C4-2B (cell line): ENCODE results near the gene GALNT10.
A peak's percentile ranks its signal among the peaks of the same experiment; 100 is the strongest.

Experiments used
- H3K27ac ChIP-seq: fragments of 450-650 bp; 2 replicates; pipeline ENCODE4 v1.5.1; 2017
- ZFX ChIP-seq: fragments of 450-650 bp; IDR thresholded peaks from 2 replicates; pipeline ENCODE4 v1.6.1; 2017
- TF ChIP-seq, protein P1 (sequence below): fragments of 450-650 bp; conservative IDR thresholded peaks from 2 replicates; pipeline ENCODE4 v1.5.1; 2017; ENCODE audit warnings: mild to moderate bottlenecking

Gene GALNT10

DNA sequence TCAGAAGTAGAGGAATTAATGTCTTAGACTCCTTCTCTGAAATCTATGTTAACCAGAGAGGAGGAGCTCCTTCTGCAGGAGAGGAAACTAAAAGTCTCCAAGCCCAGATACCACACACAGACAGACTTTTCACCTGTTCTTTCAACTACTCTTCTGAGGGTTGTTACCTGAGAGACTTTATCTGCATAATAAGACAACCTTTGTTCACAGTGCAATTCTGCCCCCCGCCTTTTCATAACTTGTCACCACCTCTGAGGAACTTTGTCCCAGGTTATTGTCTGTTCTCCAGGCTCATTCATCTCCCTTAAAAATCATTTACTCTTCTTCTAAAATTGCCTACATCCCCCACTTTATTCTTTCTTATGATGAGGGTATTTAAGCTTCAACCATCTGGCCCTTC lies 9.4 kb upstream of the GALNT10 start:
- no peak overlapping the region for H3K27ac ChIP-seq
- TF ChIP-seq ZFX = no peak
- TF ChIP-seq, protein P1, sequence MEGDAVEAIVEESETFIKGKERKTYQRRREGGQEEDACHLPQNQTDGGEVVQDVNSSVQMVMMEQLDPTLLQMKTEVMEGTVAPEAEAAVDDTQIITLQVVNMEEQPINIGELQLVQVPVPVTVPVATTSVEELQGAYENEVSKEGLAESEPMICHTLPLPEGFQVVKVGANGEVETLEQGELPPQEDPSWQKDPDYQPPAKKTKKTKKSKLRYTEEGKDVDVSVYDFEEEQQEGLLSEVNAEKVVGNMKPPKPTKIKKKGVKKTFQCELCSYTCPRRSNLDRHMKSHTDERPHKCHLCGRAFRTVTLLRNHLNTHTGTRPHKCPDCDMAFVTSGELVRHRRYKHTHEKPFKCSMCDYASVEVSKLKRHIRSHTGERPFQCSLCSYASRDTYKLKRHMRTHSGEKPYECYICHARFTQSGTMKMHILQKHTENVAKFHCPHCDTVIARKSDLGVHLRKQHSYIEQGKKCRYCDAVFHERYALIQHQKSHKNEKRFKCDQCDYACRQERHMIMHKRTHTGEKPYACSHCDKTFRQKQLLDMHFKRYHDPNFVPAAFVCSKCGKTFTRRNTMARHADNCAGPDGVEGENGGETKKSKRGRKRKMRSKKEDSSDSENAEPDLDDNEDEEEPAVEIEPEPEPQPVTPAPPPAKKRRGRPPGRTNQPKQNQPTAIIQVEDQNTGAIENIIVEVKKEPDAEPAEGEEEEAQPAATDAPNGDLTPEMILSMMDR = no peak

DNA sequence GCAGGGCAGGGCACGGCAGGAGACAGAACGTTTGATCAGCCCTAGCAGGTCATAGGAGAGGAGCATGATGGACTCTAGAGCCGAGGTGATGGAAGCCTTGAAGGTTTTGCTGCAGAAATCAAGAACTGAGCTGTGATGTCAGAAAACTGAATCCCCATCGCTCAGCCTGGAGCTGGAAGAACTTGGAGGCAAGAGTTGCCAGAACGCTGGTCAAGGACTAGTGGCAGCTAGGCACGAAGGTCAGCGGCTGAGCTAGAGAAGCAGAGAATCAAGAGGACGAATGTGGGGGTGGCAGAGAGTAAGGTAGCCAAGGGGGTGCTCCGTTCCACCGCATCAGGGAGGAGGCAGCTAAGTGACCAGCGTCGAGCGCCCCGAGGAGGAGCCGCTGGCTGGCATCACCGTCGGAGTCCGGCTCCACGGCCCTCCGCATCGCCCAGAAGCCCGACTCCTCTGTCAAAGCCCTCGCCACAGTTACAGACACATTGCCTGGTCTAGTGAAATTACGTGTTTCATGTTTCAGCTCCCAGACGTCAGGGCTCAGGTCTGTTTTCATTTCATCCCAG lies 1.2 kb upstream of the GALNT10 start:
- peak overlapping the region; percentile 83; the same call in 1 of the 2 replicates for H3K27ac ChIP-seq
- no peak for TF ChIP-seq ZFX
- TF ChIP-seq, protein P1 = no peak

DNA sequence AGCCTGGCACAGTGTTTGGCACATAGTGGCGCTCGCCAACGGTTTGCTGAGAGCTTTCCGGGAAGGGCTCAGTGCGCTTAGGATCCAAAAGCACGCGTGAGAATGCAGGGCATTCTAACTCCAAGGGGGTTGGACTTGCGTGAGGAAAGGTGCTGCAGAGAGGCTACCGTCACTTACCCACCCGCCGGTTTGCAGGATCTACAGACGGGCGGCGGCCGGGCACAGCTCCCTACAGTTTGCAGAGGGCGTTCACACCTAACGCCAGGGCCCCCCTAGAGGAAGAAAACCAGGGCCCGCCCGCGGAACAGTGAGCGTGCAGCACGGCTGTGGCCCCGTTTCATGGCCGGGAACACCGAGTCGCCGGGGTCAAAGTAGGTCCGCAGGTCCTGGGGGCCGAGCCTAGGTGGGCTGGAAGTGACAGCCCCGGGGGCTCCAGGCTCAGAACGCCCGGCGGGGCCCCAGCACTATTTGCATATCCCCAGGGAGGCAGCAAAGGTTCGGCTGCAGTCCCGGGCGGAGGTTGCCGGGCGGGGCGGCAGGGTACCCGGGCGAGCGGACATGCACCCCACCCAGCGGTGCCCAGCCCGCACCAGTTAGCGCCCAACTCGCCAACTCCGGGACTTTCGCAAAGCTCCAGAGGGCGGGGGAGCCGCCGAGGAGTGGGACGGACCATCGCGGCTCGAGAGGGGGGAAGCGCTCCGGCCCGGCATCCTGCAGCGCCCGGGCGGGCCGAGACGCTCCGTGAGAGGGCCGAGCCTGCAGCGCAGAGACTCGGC lies 526 bp upstream of the GALNT10 start:
- TF ChIP-seq, protein P1 = peak; percentile 45
- no peak for TF ChIP-seq ZFX
- H3K27ac ChIP-seq = peak overlapping the region; percentile 83

DNA sequence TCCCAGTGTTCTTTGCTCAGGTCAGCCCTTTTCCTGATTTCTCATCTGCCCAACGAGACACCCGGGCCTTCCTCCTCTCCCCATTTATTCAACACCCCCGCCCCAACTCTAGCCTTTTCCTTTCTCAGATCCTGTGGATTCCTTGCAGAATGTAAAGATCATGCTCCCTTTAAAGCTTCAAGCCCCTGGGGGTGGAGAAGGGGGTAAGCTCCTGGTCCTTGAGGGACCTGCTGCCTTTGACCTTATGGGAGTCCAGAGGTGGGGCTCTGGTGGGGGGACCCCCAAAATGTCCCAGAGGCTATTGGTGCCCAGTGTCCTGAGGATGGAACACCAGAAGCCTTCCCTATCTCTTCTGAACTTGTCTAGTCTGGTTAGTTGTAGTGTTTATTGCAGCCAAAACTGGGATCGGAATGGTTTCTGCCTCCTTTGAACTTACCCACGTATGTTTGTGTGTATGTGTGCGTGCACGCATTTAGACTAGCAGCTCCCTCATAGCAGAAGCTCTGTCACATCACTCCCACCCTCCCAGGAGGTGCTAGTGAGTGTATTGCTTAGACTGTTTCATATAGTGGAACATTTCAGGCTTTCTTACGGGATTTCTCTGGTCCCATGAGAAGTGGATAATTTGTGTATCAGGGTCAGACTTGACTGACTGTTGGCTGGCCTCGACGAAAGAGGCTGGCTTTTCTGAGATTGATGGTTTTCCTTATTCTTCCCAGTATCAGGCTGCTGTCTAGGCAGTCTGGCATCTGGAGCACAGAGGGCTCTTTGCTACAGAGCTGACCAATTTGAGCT lies 1.1 kb downstream of the GALNT10 start:
- TF ChIP-seq ZFX = no peak
- TF ChIP-seq, protein P1 = no peak
- no peak overlapping the region for H3K27ac ChIP-seq

DNA sequence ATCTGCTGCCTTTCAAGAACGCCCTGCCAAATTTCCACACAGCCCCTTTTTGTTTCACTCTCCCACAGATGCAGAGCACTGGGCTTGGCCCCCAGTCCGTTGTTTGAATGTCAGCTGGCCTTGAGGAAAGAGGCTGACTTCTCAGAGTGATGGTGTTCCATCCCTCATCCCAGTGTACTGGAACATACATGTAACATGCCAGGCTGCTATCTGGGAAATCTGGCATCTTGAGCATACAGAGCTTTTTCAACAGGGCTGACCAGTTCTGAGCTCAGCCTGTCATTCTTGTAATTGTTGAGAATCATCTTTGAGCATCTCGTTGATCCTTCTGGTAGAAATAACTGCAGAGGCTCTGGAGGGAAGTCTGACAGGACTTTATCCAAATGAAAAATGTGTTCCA lies 2.8 kb downstream of the GALNT10 start:
- TF ChIP-seq, protein P1 = no peak
- no peak for TF ChIP-seq ZFX
- H3K27ac ChIP-seq = no peak overlapping the region

DNA sequence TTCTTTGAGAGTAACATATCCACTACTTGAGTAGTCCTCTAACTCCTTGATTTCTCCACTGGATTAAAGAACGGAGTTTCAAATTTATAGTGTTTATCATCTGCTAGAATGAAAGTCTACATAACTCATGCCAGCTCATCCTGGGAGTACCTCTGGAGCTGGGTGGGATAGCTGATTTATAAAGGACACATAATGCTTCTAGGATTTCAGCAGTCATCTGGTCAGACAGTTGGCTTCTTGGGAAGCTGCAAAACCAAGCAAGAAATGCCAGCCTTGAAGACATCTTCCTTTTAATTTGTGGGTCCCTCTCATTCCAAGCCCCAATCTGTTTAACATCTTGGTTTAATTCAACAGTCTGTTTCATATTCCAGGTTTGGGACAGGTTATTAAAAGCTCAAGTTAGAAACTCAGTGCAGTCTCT lies 3.2 kb downstream of the GALNT10 start:
- no peak overlapping the region for H3K27ac ChIP-seq
- no peak for TF ChIP-seq ZFX
- TF ChIP-seq, protein P1 = no peak
